Measurements from ENCODE around the gene SLC39A11. TPM values are rescaled to one million over a fixed set of nuclear protein-coding genes. Genes with fewer than 3 reads are reported as not detected.

Gene SLC39A11
- total RNA-seq, 1 experiment from 2014 or later = 7.9 TPM

DNA sequence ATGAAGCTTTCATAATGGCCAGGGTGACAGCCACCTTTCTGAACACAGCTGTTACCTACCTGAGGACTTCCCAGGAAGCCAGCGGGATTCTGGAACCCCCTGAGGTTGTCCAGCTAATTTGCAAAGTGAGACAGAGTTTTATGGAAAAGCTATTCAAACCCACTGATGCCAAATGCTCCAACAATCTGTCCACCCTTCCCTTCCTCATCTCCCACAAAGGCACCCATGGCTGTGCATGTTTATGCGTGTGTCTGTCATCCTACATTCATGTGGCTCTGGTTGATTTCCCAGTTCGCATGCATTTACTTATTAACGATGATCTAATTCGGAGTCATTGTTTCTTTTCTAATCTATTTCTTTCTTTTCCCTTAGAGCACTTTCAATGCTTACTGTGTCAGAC, 217.1 kb downstream of the SLC39A11 start:
- DNase-seq (ENCODE audit: low read depth) = no peak

DNA sequence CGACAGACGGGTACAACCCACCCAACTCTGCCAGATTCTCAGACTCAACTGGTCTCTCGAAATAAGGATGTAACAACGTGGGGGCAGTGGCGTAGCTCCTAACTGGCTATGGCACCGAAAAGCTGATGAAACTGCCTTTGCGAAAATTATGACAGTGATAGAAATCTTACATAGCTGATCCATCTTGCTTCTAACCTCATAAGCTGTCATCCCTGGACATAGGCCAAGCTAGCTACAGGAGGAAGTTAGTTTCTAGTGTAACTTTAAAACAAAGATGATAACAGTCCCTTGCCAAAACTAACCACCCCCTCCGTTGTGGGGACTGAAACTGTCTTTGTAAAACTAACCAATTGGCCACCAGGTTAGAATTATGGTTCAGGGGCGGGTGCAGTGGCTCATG, 220.1 kb downstream of the SLC39A11 start:
- no peak for DNase-seq (ENCODE audit: low read depth)

DNA sequence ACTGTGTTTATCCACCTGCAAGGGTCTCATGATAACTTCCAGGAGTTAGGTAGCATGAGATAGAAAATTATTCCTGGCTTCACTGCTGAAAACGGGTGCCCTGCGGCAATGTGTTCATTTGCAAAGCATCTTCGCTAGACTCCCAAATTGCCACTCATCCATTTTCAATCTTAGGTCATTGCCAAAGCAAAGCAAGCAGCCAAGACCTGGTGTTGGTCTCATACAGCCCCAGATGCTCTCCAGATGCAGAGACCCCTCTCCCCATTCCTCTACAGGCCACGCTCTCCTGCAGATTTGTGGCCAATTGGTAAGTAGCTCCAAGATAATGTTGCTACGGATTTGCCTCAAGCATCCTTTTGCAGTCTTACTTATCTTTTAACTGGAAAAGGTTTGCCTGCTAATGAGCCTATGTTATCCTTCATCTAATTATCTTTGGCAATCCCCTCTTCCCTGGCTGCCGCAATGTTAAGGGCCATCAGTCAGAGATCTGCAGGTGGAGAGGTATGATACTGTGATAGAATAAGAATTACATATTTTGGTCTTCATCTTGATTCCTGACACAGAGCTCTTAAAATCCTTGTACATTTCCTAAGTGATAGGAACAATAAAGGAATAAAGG, 222.0 kb downstream of the SLC39A11 start:
- no peak for DNase-seq (ENCODE audit: low read depth)

DNA sequence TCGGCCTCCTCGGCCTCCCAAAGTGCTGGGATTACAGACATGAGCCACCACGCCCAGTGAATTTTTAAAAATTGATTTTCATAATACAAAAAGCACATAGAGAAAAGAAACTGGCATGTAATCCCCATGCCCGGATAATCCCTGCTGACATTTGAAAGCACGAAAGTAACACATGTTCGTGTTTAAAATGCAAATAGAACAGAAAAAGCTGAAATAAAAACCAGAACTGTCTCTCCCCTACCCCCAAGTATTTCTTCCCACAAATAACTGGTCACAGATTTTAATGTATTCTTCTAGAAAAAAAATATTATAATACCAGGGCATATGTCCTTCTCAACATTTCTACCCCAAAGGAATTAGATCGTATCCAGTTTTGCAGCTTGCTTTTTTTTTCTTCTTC, 222.9 kb downstream of the SLC39A11 start:
- DNase-seq (ENCODE audit: low read depth) = no peak

DNA sequence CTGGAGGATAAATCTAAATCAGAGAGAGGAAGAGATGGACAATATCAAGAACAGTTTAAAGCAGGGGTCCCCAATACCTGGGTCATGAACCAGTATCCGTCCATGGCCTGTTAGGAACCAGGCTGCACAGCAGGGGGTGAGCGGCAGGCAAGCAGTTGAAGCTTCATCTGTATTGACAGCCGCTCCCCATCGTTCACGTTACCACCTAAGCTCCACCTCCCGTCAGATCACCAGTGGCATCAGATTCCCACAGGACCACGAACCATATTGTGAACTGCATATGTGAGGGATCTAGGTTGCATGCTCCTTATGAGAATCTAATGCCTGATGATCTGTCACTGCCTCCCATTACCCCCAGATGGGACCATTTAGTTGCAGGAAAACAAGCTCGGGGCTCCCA, 226.5 kb downstream of the SLC39A11 start:
- no peak for DNase-seq (ENCODE audit: low read depth)

DNA sequence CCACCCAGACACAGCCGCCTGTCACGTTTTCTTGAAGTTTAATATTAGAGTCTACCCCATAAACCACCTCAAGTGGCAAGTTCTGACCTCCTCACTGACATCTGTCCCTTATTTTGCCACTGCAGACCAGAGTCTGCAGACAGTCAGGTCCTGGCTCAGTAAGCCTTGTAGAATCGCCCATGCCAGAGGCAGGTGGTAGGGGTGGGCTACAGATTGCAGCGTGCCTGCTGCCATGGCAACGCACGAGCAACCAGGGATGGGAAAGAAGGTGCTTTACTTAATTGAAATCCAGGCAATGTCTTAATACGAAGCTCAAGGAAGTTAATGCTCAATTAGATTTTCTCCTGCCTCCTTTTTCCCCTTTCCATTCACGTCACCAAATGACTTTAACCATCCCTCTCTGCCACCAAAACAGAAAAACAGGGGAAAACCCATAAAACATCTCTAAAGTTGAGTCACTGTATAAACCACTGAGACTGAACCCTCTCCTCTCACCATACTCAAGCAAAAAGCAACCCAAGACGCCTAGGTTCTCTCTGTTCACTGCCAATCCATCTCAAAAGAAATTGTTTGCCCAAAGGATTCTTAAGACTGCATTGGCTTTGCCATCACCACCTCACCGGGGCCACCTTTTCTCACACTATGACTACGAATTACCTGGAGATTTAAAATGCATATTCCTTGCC, 228.8 kb downstream of the SLC39A11 start:
- no peak for DNase-seq (ENCODE audit: low read depth)

DNA sequence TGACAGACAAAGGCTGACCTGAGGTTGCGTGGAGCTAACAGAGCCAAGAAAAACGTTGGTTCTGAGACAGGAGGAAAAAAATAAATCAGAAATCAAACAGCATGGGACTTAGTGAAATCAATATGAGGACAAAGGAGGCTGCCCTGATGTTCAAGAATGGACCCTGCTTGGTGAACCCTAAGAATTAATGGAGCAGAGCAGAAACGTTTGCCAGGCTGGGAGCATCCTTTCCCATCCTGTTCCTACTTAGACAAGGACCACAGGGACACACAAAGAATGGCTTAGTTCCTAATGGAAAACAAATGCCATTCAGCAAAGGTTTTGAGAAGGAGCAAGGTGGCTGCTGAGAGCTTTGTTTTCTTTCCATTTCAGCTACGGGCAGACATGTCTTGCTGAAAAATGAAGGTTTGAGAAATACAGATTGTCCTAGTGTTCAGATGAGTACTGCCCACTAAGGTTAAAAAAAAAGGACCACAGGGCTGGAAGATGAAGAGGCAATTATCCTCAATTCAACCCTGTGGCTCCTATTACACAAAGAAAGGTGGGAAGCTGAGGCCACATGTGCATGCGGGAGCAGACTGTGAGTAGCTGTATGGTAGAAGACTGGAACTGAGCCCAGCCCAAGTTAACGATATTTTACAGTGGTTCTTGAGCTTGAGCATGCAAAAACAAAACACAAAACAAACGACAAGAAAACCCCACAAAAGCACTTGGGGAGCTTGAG, 230.1 kb downstream of the SLC39A11 start:
- no peak for DNase-seq (ENCODE audit: low read depth)

DNA sequence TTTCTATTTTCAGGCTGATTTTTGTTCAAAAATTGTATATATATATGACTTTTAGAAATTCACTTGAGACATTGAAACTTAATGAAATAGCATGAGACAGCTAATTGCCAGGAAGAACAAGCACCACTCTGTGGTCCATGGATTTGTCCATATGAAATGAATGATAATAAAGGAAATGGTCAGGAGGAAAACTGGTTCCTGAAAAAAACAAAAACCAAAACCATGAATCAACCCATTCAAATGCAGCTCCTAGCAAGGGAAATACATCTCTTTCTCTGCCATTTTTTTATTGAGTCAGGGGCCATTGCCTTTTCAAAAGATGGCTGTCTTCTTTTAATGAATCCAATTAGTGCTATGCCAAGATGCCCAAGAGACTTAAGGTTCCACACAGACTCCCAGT, 230.7 kb downstream of the SLC39A11 start:
- DNase-seq (ENCODE audit: low read depth) = peak; percentile 4

DNA sequence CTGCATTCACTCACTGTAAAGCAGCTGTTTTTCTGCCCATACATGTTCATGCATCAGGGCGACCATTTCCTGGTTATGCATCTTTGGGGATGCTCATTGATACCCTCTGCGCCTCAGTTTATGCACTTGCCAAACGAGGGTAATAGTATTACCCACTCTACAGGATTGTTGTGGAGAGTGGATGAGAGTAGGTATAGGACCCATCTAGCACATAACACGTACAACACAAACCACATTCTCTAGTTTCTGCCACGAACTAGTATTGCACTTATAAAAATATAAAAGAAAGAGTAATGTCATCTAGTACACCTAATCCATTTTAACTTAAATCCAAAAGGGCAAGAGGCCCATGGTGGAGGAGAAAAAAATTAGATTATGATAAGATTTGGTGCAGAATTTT, 231.7 kb downstream of the SLC39A11 start:
- no peak for DNase-seq (ENCODE audit: low read depth)

DNA sequence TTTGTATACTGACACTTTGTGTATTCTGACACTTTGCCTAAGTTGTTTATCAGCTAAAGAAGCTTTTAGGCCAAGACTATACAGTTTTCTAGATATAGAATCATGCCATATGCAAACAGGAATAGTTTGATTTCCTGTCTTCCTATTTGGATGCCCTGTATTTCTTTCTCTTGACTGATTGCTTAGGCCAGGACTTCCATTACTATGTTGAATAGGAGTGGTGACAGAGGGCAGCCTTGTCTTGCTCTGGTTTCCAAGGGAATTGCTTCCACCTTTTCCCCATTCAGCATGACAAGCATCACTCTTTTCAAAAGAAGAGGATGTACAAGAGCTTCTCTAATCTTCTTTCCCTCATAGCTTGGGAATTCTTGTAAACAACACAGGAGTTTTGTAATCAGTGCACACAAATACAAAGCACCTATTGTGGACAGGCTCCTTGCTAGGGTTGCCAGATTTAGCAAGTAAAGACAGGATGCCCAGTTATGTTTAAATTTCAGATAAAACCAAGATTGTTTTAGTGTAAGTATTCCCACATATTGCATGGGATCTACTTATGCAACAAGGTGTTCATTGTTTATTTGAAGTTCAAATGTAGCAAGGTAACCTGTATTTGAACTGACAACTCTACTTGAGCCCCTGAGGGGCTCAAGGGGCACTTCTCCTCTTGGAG, 233.5 kb downstream of the SLC39A11 start:
- DNase-seq (ENCODE audit: low read depth) = no peak

DNA sequence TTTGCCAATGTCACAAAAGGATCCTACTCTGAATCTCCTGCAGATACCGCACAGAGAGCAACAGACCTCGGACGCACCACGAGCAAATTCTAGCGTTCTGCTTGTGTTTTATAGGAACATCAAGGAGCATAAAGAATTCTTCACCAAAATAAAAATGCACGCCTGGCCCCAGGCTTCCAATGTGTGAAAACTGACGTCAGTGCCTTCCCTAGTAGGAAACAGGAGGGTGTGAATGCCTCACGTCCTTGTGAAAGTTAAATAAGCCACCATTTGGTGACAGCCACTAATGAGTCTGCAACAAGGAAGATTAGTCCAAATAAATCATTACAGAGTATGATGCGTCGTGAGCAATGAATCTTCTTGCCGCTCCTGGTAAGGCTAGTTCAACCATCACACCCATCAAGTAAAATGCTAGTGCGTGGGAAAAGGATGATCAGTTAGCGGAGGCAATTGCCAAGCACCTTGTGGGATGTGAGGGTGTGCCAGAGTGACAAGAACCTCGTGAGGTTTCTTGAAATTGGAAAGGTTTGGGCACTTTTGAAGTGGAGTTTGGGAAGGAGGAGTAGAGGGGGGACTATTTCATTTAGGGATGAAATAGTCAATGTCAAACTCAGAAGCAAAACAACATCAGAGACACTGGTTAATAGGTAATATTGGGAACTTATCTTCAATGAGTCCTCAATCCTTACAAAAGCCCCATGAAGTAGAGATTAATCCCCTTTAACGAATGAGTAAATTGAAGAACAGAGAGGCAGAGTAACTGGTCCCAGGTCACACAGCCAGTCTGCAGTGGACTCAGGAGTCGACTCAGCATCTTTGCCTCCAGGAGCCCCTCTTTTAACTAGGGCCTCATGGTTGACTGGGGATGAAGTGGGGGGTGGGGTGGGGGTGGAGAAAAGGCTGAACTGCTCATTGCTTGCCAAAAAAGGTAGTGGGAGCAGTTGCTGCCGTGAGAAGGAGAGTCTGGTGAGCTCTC, 238.8 kb downstream of the SLC39A11 start:
- no peak for DNase-seq (ENCODE audit: low read depth)

DNA sequence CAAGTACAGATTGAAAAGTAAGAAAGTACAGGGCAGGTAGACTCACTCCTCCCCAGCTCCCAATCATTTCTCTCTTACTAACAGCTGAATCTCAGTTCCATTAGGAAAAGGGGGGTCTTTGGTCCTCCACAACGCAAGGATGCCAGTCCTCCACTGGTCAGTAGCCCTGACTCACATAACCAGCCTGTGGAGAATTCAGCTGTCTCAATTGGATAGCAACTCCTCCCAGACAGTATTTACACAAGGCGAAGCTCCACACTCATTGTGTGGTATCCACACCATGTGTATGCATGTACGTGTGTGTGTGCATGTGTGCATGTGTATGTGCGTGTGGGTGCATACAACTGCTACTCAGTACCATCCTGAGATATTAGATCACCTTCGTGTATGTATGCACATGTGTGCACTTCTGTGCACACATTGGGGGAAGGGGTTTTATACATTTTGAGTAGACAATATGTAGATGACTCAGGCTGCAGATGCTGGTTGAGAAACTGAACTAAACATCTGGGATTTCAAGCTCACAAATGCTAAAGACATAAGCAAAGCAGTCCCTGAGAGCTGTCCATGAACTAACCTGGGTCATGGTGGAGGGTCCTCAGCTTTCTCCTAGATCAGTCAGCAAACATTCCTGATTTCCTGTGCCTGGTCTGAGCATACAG, 240.1 kb downstream of the SLC39A11 start:
- no peak for DNase-seq (ENCODE audit: low read depth)

DNA sequence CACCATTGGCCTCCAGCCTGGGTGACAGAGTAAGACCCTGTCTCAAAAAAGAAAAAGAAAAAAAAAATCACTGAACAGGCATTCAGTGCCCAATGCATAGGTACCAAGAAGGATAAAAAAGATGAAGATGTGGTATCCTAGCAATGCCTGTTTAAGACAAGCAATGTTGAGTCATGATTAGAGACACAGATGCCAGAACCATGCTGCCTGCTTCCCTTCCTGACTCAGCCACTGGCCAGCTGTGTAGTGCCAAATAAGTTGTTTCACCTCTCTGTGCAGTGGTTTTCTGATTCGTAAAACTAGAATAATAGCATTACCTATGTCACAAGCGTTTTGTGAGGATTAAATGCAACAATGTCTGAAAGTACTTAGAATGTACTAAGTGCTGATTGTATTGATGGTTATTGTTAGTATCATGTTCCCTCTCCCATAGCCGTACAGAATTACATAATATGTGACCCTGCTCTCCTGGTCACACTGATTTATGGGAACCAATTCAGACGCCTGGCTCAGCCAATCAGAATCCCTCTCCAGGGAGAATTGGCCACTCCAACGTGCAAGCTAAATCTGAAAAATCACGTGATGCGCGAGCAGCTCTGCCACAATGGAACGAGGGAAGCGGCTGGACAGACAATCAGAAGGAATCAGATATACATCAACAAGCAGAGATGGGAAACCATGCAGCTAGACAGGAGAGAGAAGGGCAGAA, 241.9 kb downstream of the SLC39A11 start:
- peak; percentile 52 for DNase-seq (ENCODE audit: low read depth)

DNA sequence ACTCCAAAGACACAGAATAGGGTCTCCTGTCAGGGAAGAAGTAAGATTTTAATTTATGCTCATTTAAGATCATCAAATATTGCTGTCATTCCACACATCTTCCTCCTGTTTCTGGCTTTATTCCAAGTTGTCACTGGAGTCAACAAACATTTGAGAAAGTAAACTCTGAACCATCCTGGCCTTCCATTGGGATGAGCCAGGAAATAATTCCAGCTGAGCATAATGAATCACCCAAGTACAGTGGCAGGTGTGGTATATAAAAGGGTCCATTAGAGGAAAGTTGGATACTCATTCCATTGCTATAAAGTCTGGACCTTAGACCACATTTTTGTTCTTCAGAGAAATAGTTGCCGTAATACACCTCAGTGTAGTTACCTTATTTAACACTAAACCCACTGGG, 246.1 kb downstream of the SLC39A11 start:
- DNase-seq (ENCODE audit: low read depth) = no peak

DNA sequence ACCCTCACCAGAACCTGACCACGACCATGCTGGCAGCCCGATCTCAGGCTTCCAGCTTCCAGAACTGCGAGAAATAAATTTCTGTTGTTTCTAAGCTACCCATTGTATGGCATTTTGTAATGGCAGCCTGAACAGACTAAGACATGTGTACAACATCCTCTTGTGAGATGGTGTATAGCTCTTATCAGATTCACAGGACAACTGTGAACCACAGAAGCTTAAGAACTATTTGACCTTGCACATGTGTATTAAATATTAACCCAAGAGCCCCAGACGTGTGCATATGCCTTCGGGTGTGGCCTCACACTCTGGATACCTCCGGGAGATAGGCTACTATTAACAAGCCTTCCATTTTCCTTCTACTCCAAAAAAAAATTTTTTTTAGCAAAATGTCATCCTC, 248.9 kb downstream of the SLC39A11 start:
- no peak for DNase-seq (ENCODE audit: low read depth)

DNA sequence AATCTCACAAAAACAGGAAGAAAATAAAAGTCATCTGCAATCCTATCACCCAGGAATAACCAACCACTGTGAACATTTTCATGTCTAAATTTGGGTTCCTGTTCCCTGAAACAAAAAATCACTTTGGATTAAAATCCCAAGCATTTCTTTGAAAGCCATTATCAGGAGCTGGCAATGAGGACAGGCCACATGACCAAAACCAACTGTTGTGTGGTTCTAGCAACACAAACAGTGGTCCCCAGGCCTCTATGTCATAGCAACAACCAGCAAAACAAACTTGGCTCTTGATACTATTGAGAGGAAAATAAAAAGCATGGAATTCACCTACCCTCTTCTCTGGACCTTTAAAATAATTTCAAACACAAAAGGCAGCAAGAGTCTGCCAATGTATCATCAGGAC, 252.5 kb downstream of the SLC39A11 start:
- no peak for DNase-seq (ENCODE audit: low read depth)

DNA sequence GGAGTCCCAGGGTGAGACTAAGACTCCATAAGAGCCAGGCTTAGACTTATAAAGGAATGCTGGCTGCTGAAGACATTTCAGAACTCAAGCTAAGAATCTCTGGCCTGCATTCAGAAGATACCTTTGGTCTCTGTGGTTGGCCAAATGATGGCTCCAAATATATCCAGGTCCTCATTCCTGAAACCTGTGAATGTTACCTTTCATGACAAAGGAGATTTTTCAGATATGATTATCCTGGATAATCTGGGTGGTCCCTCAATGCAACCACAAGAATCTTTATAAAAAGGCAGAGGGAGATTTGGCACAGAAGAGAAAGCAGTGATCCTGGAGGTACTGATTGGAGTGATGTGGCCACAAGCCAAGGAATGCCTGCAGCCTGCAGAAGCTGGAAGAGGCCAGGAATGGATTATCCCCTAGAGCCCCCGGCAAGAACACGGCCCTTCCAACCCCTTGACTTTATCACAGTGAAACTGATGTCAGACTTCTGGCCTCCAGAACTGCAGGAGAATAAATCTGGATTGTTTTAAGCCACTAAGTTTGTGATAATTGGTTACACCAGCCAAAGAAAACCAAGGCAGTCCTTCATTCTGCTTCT, 253.3 kb downstream of the SLC39A11 start:
- no peak for DNase-seq (ENCODE audit: low read depth)

DNA sequence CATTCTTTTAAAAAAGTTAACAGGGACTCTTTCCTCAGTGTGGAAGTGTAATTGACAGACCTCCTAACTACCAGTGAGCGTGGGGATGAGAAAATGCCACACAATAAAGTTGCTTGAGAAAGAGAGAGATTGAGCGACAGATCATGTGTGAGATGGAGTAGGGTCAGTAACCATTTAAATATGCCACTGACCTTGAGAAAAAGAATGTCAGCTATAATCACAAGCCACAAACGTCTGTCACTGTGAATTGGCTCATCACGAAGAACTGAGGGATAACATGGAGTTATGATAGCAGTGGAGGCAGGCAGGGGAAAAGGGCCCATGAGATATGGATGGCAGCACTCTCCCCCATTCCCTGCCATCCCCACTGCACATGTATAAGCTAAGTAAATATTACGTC, 253.9 kb downstream of the SLC39A11 start:
- DNase-seq (ENCODE audit: low read depth) = no peak

DNA sequence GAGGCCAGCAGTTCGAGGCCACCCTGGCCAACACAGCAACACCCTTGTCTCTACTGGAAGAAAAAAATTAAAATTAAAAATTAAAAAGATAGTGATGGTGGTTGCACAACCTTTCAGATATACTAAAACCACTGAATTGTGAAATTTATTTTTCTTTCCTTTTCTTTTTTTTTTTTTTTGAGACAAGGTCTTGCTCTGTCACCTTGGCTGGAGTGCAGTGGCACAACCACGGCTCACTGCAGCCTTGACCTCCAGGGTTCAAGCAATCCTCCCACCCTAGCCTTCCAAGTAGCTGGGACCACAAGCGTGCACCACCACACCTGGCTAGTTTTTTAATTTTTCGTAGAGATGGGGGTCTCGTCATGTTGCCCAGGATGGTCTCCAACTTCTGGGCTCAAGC, 254.4 kb downstream of the SLC39A11 start:
- DNase-seq (ENCODE audit: low read depth) = no peak

DNA sequence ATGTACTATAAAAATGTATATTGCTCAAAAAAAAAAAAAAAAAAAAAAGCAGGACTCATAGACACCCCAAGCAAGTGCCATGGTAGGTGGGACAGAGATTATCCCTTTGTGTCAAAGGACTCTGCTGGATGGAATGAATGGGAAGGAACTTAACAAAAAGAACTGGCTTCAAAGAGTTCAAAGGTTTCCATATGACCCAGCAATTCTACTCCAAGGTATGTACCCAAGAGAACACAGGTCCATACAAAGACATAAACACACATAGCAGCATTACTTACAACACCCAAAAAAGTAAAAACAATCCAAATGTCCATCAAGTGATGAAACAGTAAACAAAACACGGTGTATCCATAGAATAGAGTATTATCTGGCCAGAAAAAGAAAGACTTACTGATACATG, 255.2 kb downstream of the SLC39A11 start:
- no peak for DNase-seq (ENCODE audit: low read depth)

All from RPMI7951 (cell line).